GM12872 (cell line): Measurements from ENCODE around the gene ACSL6.

Source experiments
- CTCF ChIP-seq: IDR thresholded peaks from 3 replicates; pipeline ENCODE4 v1.5.1; 2011; ENCODE audit warnings: low read depth, mild to moderate bottlenecking, low read length, moderate library complexity; ENCODE audit not compliant: insufficient read depth

ACSL6 gene

GRCh38 chr5:131939690-131940345 is 71.6 kb downstream of the ACSL6 start:
- no peak for TF ChIP-seq CTCF

- no peak for TF ChIP-seq CTCF
Observed at GRCh38 chr5:131932235-131932634, 79.2 kb downstream of the ACSL6 start.

- no peak for TF ChIP-seq CTCF
Observed at GRCh38 chr5:131928957-131929356, 82.5 kb downstream of the ACSL6 start.

GRCh38 chr5:131926168-131926567 is 85.3 kb downstream of the ACSL6 start:
- no peak for TF ChIP-seq CTCF

GRCh38 chr5:131916481-131916880 is 95.0 kb downstream of the ACSL6 start:
- no peak for TF ChIP-seq CTCF

GRCh38 chr5:131914472-131914871 is 97.0 kb downstream of the ACSL6 start:
- TF ChIP-seq CTCF: no peak

GRCh38 chr5:131913603-131914002 is 97.9 kb downstream of the ACSL6 start:
- TF ChIP-seq CTCF: no peak
